Measurements from ENCODE around the gene CHD9NB. TPM values are rescaled to one million over a fixed set of nuclear protein-coding genes. Genes with fewer than 3 reads are reported as not detected.

Gene CHD9NB
- total RNA-seq, 1 experiment from 2014 or later: 2.9 TPM

- no TSS peak for BruUV-seq (replicated peaks)
- peaks cover 23% of the 10 kb centered on the region for H3K36me3 Mint-ChIP-seq (ENCODE audit: insufficient read depth, unreplicated experiment)
- ChIA-PET CTCF (interaction anchor here (0.7 to 5.8 kb wide), 5 partner anchors 8 to 30 kb away, joined by 3 to 34 read pairs (median 7); partner anchors contain the start of gene CHD9), POLR2A (interaction anchor here (0.7 to 9.9 kb wide), 10 partner anchors 10 to 123 kb away, joined by 3 to 100 read pairs (median 4); partner anchors contain the start of genes CHD9 and CHD9NB)
- intact Hi-C loops (cut with micrococcal nuclease): loop anchor here (2.0 kb wide), 1 partner anchor 13 kb away; no protein-coding TSS in a partner anchor
- TF ChIP-seq, protein P1, sequence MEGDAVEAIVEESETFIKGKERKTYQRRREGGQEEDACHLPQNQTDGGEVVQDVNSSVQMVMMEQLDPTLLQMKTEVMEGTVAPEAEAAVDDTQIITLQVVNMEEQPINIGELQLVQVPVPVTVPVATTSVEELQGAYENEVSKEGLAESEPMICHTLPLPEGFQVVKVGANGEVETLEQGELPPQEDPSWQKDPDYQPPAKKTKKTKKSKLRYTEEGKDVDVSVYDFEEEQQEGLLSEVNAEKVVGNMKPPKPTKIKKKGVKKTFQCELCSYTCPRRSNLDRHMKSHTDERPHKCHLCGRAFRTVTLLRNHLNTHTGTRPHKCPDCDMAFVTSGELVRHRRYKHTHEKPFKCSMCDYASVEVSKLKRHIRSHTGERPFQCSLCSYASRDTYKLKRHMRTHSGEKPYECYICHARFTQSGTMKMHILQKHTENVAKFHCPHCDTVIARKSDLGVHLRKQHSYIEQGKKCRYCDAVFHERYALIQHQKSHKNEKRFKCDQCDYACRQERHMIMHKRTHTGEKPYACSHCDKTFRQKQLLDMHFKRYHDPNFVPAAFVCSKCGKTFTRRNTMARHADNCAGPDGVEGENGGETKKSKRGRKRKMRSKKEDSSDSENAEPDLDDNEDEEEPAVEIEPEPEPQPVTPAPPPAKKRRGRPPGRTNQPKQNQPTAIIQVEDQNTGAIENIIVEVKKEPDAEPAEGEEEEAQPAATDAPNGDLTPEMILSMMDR (IDR thresholded peaks at IDR 0.05; ENCODE audit: unreplicated experiment): no peak
- peak overlapping the region; percentile 21 for H3K4me3 Mint-ChIP-seq (ENCODE audit: unreplicated experiment)
- DNase-seq (ENCODE audit: unreplicated experiment): peak; percentile 81
- peaks cover 55% of the 10 kb centered on the region for H3K4me1 Mint-ChIP-seq (ENCODE audit: insufficient read depth, unreplicated experiment)
- no peaks in the 10 kb centered on the region for H3K27me3 Mint-ChIP-seq (ENCODE audit: insufficient read depth, unreplicated experiment)
- peak overlapping the region; percentile 98 for H3K27ac Mint-ChIP-seq (ENCODE audit: low read depth, unreplicated experiment)
- no peaks in the 10 kb centered on the region for H3K9me3 Mint-ChIP-seq (ENCODE audit: unreplicated experiment)
Observed at GRCh38 chr16:53085369-53085843, 32.7 kb upstream of the CHD9NB start.

- DNase-seq (ENCODE audit: unreplicated experiment): no peak
- H3K4me1 Mint-ChIP-seq (ENCODE audit: insufficient read depth, unreplicated experiment): peaks cover 55% of the 10 kb centered on the region
- intact Hi-C loops (cut with micrococcal nuclease): loop anchor here (2.0 kb wide), 1 partner anchor 14 kb away; no protein-coding TSS in a partner anchor
- TF ChIP-seq, protein P1 (IDR thresholded peaks at IDR 0.05; ENCODE audit: unreplicated experiment): no peak
- POLR2A ChIA-PET: interaction anchor here (0.6 to 9.9 kb wide), 9 partner anchors 15 to 523 kb away, joined by 3 to 100 read pairs (median 4); partner anchors contain the start of genes CHD9 and CHD9NB
- H3K4me3 Mint-ChIP-seq (ENCODE audit: unreplicated experiment): peak overlapping the region; percentile 21
- no peaks in the 10 kb centered on the region for H3K9me3 Mint-ChIP-seq (ENCODE audit: unreplicated experiment)
- CTCF ChIA-PET: interaction anchor here (0.6 to 5.8 kb wide), 5 partner anchors 11 to 1083 kb away, joined by 3 to 34 read pairs (median 4); partner anchors contain the start of gene CHD9
- H3K27ac Mint-ChIP-seq (ENCODE audit: low read depth, unreplicated experiment): peak overlapping the region; percentile 98
- no peaks in the 10 kb centered on the region for H3K27me3 Mint-ChIP-seq (ENCODE audit: insufficient read depth, unreplicated experiment)
- H3K36me3 Mint-ChIP-seq (ENCODE audit: insufficient read depth, unreplicated experiment): peaks cover 23% of the 10 kb centered on the region
- no TSS peak for BruUV-seq (replicated peaks)
Observed at GRCh38 chr16:53084746-53085334, 32.1 kb upstream of the CHD9NB start.

GRCh38 chr16:53084141-53084541, 31.4 kb upstream of the CHD9NB start:
- TF ChIP-seq, protein P1 (IDR thresholded peaks at IDR 0.05; ENCODE audit: unreplicated experiment): no peak
- intact Hi-C loops (cut with micrococcal nuclease): loop anchor here (2.0 kb wide), 1 partner anchor 15 kb away; no protein-coding TSS in a partner anchor
- peak overlapping the region; percentile 98 for H3K27ac Mint-ChIP-seq (ENCODE audit: low read depth, unreplicated experiment)
- no peaks in the 10 kb centered on the region for H3K9me3 Mint-ChIP-seq (ENCODE audit: unreplicated experiment)
- H3K36me3 Mint-ChIP-seq (ENCODE audit: insufficient read depth, unreplicated experiment): peaks cover 23% of the 10 kb centered on the region
- peaks cover 56% of the 10 kb centered on the region for H3K4me1 Mint-ChIP-seq (ENCODE audit: insufficient read depth, unreplicated experiment)
- ChIA-PET POLR2A (interaction anchor here (0.6 to 9.9 kb wide), 13 partner anchors 9 to 124 kb away, joined by 3 to 100 read pairs (median 4); partner anchors contain the start of genes CHD9 and CHD9NB), CTCF (interaction anchor here (1.0 to 5.8 kb wide), 3 partner anchors 29 to 124 kb away, joined by 3 to 34 read pairs (median 4); partner anchors contain the start of gene CHD9)
- peak overlapping the region; percentile 37 for H3K4me3 Mint-ChIP-seq (ENCODE audit: unreplicated experiment)
- no TSS peak for BruUV-seq (replicated peaks)
- no peaks in the 10 kb centered on the region for H3K27me3 Mint-ChIP-seq (ENCODE audit: insufficient read depth, unreplicated experiment)
- DNase-seq (ENCODE audit: unreplicated experiment): peak; percentile 82

GRCh38 chr16:53083119-53083518, 30.4 kb upstream of the CHD9NB start:
- Mint-ChIP-seq H3K27ac (ENCODE audit: low read depth, unreplicated experiment) (peak overlapping the region; percentile 98), H3K27me3 (ENCODE audit: insufficient read depth, unreplicated experiment) (no peaks in the 10 kb centered on the region), H3K9me3 (ENCODE audit: unreplicated experiment) (no peaks in the 10 kb centered on the region), H3K4me3 (ENCODE audit: unreplicated experiment) (no peak overlapping the region), H3K4me1 (ENCODE audit: insufficient read depth, unreplicated experiment) (peaks cover 67% of the 10 kb centered on the region), H3K36me3 (ENCODE audit: insufficient read depth, unreplicated experiment) (peaks cover 16% of the 10 kb centered on the region)
- POLR2A ChIA-PET: interaction anchor here (1.1 to 9.9 kb wide), 8 partner anchors 10 to 125 kb away, joined by 3 to 100 read pairs (median 6); partner anchors contain the start of genes CHD9 and CHD9NB
- intact Hi-C loops (cut with micrococcal nuclease): no loop called here
- DNase-seq (ENCODE audit: unreplicated experiment): no peak
- TF ChIP-seq, protein P1 (IDR thresholded peaks at IDR 0.05; ENCODE audit: unreplicated experiment): no peak
- CTCF ChIA-PET: interaction anchor here (0.7 to 5.8 kb wide), 5 partner anchors 13 to 125 kb away, joined by 3 to 34 read pairs (median 4); partner anchors contain the start of gene CHD9
- no TSS peak for BruUV-seq (replicated peaks)
